DMS53 (cell line): ENCODE data around the gene SSTR3.
"Not testable (repeated sequence)": the region's sequence is repeated elsewhere in the genome, so short reads cannot be mapped to it uniquely, and the experiment has no call there.

Experiments used
- DNase-seq: peaks from one replicate; lab custom pipeline; 2025; lab: John Stamatoyannopoulos, UW

The SSTR3 gene

GRCh38 chr22:37181681-37182080 is 30.6 kb downstream of the SSTR3 start:
- no peak for DNase-seq

GRCh38 chr22:37180531-37181231 is 31.6 kb downstream of the SSTR3 start:
- DNase-seq, result no peak

GRCh38 chr22:37179622-37180420 is 32.5 kb downstream of the SSTR3 start:
- no peak for DNase-seq

- DNase-seq, result no peak
Measured at GRCh38 chr22:37179126-37179470, 33.2 kb downstream of the SSTR3 start.

GRCh38 chr22:37178350-37179125 is 33.7 kb downstream of the SSTR3 start:
- DNase-seq, result no peak

GRCh38 chr22:37177755-37178154 is 34.5 kb downstream of the SSTR3 start:
- no peak for DNase-seq

- no peak for DNase-seq
Measured at GRCh38 chr22:37177221-37177620, 35.1 kb downstream of the SSTR3 start.

- DNase-seq, result no peak
Measured at GRCh38 chr22:37176464-37177061, 35.7 kb downstream of the SSTR3 start.

- no peak for DNase-seq
Measured at GRCh38 chr22:37175414-37176281, 36.6 kb downstream of the SSTR3 start.

- DNase-seq, result no peak
Measured at GRCh38 chr22:37174964-37175363, 37.3 kb downstream of the SSTR3 start.

GRCh38 chr22:37173709-37174108 is 38.6 kb downstream of the SSTR3 start:
- no peak for DNase-seq

- no peak for DNase-seq
Measured at GRCh38 chr22:37172266-37173245, 39.7 kb downstream of the SSTR3 start.

GRCh38 chr22:37171662-37172061 is 40.6 kb downstream of the SSTR3 start:
- no peak for DNase-seq

GRCh38 chr22:37170689-37171405 is 41.4 kb downstream of the SSTR3 start:
- not testable (repeated sequence) for DNase-seq

- DNase-seq, result no peak
Measured at GRCh38 chr22:37169947-37170688, 42.2 kb downstream of the SSTR3 start.

GRCh38 chr22:37169406-37169805 is 42.9 kb downstream of the SSTR3 start:
- no peak for DNase-seq

- no peak for DNase-seq
Measured at GRCh38 chr22:37167981-37168647, 44.2 kb downstream of the SSTR3 start.
